Keratinocyte (primary cell): ENCODE results near the gene NEURL1. TPM values are rescaled to one million over a fixed set of nuclear protein-coding genes. Genes with fewer than 3 reads are reported as not detected.

Experiments used
- DNase-seq: peaks from one replicate; pipeline ENCODE4 v3.0.0-alpha.2; 2011; ENCODE audit warnings: low read depth, missing footprints, low spot score
- FAIRE-seq: peaks from 2 replicates; lab custom pipeline; 2011; peaks lifted over from hg19 to GRCh38; lab: Jason Lieb, UNC
- H2AFZ ChIP-seq: 2 replicates; pipeline ENCODE4 v1.6.0; 2012; ENCODE audit warnings: low read length, control low read depth, inconsistent platforms; ENCODE audit not compliant: control insufficient read depth
- H3K27ac ChIP-seq: 2 replicates; pipeline ENCODE4 v1.5.1; 2011; ENCODE audit warnings: low read length; ENCODE audit not compliant: control insufficient read depth, insufficient read depth
- H3K27me3 ChIP-seq: 3 replicates; pipeline ENCODE4 v1.6.0; 2011; ENCODE audit warnings: low read length; ENCODE audit not compliant: control insufficient read depth, insufficient read depth; ENCODE audit errors: extremely low read depth
- H3K36me3 ChIP-seq, 2 experiments: 2 replicates in 1 of 2; 3 replicates in 1 of 2; pipeline ENCODE4 v1.5.1; 2011; ENCODE audit warnings: low read length in 2 of 2, mild to moderate bottlenecking in 1 of 2; ENCODE audit not compliant: control insufficient read depth in 2 of 2, insufficient read depth in 2 of 2; ENCODE audit errors: extremely low read depth in 1 of 2
- H3K4me1 ChIP-seq: 3 replicates; pipeline ENCODE4 v1.5.1; 2011; ENCODE audit warnings: low read length; ENCODE audit not compliant: control insufficient read depth, insufficient read depth; ENCODE audit errors: extremely low read depth
- H3K4me2 ChIP-seq: 3 replicates; pipeline ENCODE4 v1.6.0; 2011; ENCODE audit warnings: low read depth, low read length; ENCODE audit not compliant: control insufficient read depth, insufficient read depth; ENCODE audit errors: extremely low read depth
- H3K4me3 ChIP-seq, 3 experiments: fragments of 200-600 bp in 1 of 3; sonication (generic) in 1 of 3; 2 replicates in 2 of 3; 3 replicates in 1 of 3; pipeline ENCODE4 v1.5.1; 2011 to 2016; ENCODE audit warnings: low read length in 3 of 3, mild to moderate bottlenecking in 3 of 3, control low read depth in 2 of 3, inconsistent platforms in 1 of 3, low read depth in 1 of 3, mixed read lengths in 1 of 3, mixed run types in 1 of 3, moderate library complexity in 1 of 3; ENCODE audit not compliant: control insufficient read depth in 2 of 3, insufficient read depth in 2 of 3; ENCODE audit errors: extremely low read depth in 1 of 3
- H3K79me2 ChIP-seq: 2 replicates; pipeline ENCODE4 v1.6.0; 2012; ENCODE audit warnings: low read length; ENCODE audit not compliant: control insufficient read depth, insufficient read depth
- H3K9ac ChIP-seq: 3 replicates; pipeline ENCODE4 v1.6.0; 2011; ENCODE audit warnings: low read length; ENCODE audit not compliant: control insufficient read depth, insufficient read depth; ENCODE audit errors: extremely low read depth
- H3K9me1 ChIP-seq: 3 replicates; pipeline ENCODE4 v1.6.0; 2011; ENCODE audit warnings: low read length; ENCODE audit not compliant: control insufficient read depth, insufficient read depth; ENCODE audit errors: extremely low read depth
- H3K9me3 ChIP-seq: 2 replicates; pipeline ENCODE4 v1.5.1; 2012; ENCODE audit warnings: low read depth, low read length; ENCODE audit not compliant: control insufficient read depth
- H4K20me1 ChIP-seq: 3 replicates; pipeline ENCODE4 v1.6.0; 2011; ENCODE audit warnings: low read length; ENCODE audit not compliant: control insufficient read depth, insufficient read depth; ENCODE audit errors: extremely low read depth
- EZH2 ChIP-seq: IDR thresholded peaks from one replicate; pipeline ENCODE4 v1.6.1; 2012; ENCODE audit warnings: inconsistent platforms, mild to moderate bottlenecking, low read length, moderate library complexity
- dilution Hi-C: fragments of 300-500 bp; cut with MboI; formaldehyde crosslinking; loops from one replicate; pipeline ENCODE4 v1.7.0; 2020; ENCODE audit warnings: low sequenced_read_pairs; ENCODE audit not compliant: extremely low pct_ligation_motif_present
- polyA plus RNA-seq, 5 experiments: library from polyadenylated mRNA; depleted of rRNA in 3 of 5; stranded (reverse) in 3 of 5; stranded (forward) in 1 of 5; unstranded in 1 of 5; fragments of >200 nt; gene quantifications; 1 replicate in 1 of 5; 2 replicates in 3 of 5; 3 replicates in 1 of 5; pipeline versions ENCODE4 v1.2.1 to v1.2.3, GENCODE V29; 2011 to 2012; ENCODE audit warnings: missing spikeins in 2 of 5, low read depth in 1 of 5, low replicate concordance in 1 of 5
- TF ChIP-seq, protein P1 (sequence below), 3 experiments: IDR thresholded peaks in 1 of 3; conservative IDR thresholded peaks in 1 of 3; optimal IDR thresholded peaks in 1 of 3; 2 replicates in 2 of 3; 3 replicates in 1 of 3; pipeline versions ENCODE3 to v1.5.1; 2011; ENCODE audit warnings: low read length in 3 of 3, mild to moderate bottlenecking in 3 of 3, moderate library complexity in 2 of 3, control low read depth in 1 of 3, inconsistent platforms in 1 of 3; ENCODE audit not compliant: insufficient read depth in 2 of 3; ENCODE audit errors: extremely low read depth in 1 of 3

NEURL1 gene
- polyA plus RNA-seq, 1 donor (not counting 4 experiments of a cell fraction or from before 2014, with no cell fraction given) = 0.03 TPM

GRCh38 chr10:103622935-103623574, 129.6 kb downstream of the NEURL1 start:
- no peaks in the 10 kb centered on the region for H3K27me3 ChIP-seq
- H3K4me2 ChIP-seq = no peak overlapping the region
- no peak overlapping the region for H3K4me3 ChIP-seq
- H4K20me1 ChIP-seq = peaks cover 2% of the 10 kb centered on the region
- H3K9ac ChIP-seq = no peak overlapping the region
- no peak for FAIRE-seq
- TF ChIP-seq, protein P1, sequence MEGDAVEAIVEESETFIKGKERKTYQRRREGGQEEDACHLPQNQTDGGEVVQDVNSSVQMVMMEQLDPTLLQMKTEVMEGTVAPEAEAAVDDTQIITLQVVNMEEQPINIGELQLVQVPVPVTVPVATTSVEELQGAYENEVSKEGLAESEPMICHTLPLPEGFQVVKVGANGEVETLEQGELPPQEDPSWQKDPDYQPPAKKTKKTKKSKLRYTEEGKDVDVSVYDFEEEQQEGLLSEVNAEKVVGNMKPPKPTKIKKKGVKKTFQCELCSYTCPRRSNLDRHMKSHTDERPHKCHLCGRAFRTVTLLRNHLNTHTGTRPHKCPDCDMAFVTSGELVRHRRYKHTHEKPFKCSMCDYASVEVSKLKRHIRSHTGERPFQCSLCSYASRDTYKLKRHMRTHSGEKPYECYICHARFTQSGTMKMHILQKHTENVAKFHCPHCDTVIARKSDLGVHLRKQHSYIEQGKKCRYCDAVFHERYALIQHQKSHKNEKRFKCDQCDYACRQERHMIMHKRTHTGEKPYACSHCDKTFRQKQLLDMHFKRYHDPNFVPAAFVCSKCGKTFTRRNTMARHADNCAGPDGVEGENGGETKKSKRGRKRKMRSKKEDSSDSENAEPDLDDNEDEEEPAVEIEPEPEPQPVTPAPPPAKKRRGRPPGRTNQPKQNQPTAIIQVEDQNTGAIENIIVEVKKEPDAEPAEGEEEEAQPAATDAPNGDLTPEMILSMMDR (optimal IDR thresholded peaks at IDR 0.05 in 1 of 3, IDR thresholded peaks at IDR 0.05 in 1 of 3, conservative IDR thresholded peaks at IDR 0.05 in 1 of 3; ENCODE audit: extremely low read depth in 1 of 3, insufficient read depth in 2 of 3, low read length in 3 of 3) = no peak
- TF ChIP-seq EZH2 = no peak
- no peak for DNase-seq
- no peaks in the 10 kb centered on the region for H3K9me1 ChIP-seq
- no peaks in the 10 kb centered on the region for H3K4me1 ChIP-seq
- no peaks in the 10 kb centered on the region for H3K9me3 ChIP-seq
- peaks cover 56 to 82% of the 10 kb centered on the region in 2 experiments for H3K36me3 ChIP-seq
- dilution Hi-C loops = no loop called here
- H2AFZ ChIP-seq = no peak overlapping the region
- no peak overlapping the region for H3K27ac ChIP-seq
- H3K79me2 ChIP-seq = no peaks in the 10 kb centered on the region

DNA sequence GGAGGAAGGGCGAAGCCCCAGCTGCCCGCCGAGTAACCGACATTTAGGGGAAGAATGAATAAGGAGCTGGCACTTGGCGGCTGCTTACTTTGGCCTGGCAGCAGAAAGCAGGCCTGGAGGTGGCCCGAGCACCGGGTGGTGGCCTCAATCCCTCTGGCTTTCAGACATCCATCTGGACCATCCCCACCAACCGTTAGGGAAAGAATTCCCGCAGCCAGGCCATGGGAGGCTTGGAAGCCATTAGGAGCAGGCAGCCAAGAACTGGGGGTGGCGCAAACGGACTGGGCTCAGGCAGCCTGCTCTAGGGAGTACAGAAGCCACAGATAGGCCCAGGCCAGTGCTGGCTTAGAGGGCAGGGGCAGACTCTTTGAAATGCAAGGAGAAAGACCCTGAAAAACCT, 132.7 kb downstream of the NEURL1 start:
- H3K9ac ChIP-seq = no peak overlapping the region
- peaks cover 53 to 77% of the 10 kb centered on the region in 2 experiments for H3K36me3 ChIP-seq
- FAIRE-seq = no peak
- H4K20me1 ChIP-seq = peaks cover 7% of the 10 kb centered on the region
- H3K79me2 ChIP-seq = no peaks in the 10 kb centered on the region
- no peak overlapping the region for H2AFZ ChIP-seq
- H3K4me1 ChIP-seq = no peaks in the 10 kb centered on the region
- DNase-seq = no peak
- H3K4me2 ChIP-seq = no peak overlapping the region
- no peak overlapping the region for H3K4me3 ChIP-seq
- H3K9me3 ChIP-seq = no peaks in the 10 kb centered on the region
- dilution Hi-C loops = no loop called here
- H3K9me1 ChIP-seq = no peaks in the 10 kb centered on the region
- TF ChIP-seq, protein P1 (optimal IDR thresholded peaks at IDR 0.05 in 1 of 3, IDR thresholded peaks at IDR 0.05 in 1 of 3, conservative IDR thresholded peaks at IDR 0.05 in 1 of 3; ENCODE audit: extremely low read depth in 1 of 3, insufficient read depth in 2 of 3, low read length in 3 of 3) = no peak
- no peak for TF ChIP-seq EZH2
- H3K27ac ChIP-seq = no peak overlapping the region
- H3K27me3 ChIP-seq = no peaks in the 10 kb centered on the region
